ENCODE measurements around the gene SCAP.

DNA sequence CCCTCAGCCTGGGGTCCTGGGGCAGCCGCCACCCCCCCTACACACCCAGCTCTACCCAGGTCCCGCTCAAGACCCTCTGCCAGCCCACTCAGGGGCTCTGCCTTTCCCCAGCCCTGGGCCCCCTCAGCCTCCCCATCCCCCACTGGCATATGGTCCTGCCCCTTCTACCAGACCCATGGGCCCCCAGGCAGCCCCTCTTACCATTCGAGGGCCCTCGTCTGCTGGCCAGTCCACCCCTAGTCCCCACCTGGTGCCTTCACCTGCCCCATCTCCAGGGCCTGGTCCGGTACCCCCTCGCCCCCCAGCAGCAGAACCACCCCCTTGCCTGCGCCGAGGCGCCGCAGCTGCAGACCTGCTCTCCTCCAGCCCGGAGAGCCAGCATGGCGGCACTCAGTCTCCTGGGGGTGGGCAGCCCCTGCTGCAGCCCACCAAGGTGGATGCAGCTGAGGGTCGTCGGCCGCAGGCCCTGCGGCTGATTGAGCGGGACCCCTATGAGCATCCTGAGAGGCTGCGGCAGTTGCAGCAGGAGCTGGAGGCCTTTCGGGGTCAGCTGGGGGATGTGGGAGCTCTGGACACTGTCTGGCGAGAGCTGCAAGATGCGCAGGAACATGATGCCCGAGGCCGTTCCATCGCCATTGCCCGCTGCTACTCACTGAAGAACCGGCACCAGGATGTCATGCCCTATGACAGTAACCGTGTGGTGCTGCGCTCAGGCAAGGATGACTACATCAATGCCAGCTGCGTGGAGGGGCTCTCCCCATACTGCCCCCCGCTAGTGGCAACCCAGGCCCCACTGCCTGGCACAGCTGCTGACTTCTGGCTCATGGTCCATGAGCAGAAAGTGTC, 64.7 kb downstream of the SCAP start:
- TF ChIP-seq, protein P1, sequence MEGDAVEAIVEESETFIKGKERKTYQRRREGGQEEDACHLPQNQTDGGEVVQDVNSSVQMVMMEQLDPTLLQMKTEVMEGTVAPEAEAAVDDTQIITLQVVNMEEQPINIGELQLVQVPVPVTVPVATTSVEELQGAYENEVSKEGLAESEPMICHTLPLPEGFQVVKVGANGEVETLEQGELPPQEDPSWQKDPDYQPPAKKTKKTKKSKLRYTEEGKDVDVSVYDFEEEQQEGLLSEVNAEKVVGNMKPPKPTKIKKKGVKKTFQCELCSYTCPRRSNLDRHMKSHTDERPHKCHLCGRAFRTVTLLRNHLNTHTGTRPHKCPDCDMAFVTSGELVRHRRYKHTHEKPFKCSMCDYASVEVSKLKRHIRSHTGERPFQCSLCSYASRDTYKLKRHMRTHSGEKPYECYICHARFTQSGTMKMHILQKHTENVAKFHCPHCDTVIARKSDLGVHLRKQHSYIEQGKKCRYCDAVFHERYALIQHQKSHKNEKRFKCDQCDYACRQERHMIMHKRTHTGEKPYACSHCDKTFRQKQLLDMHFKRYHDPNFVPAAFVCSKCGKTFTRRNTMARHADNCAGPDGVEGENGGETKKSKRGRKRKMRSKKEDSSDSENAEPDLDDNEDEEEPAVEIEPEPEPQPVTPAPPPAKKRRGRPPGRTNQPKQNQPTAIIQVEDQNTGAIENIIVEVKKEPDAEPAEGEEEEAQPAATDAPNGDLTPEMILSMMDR (IDR thresholded peaks at IDR 0.05; ENCODE audit: insufficient read depth, low read length, poor library complexity, severe bottlenecking) = no peak
- no peak for TF ChIP-seq EZH2phosphoT487 (conservative IDR thresholded peaks at IDR 0.05; ENCODE audit: low read length)
